Measurements from ENCODE around the gene LRRC4C.

LRRC4C gene

GRCh38 chr11:40376331-40376730 is 1083.1 kb downstream of the LRRC4C start:
- H3K27me3 ChIP-seq (ENCODE audit: insufficient read depth, poor library complexity, severe bottlenecking), result peaks cover 4% of the 10 kb centered on the region
- no peak for ATAC-seq (ENCODE audit: low read depth)
- H3K36me3 ChIP-seq (ENCODE audit: low read depth), result no peaks in the 10 kb centered on the region
- H3K4me3 ChIP-seq (ENCODE audit: severe bottlenecking), result no peak overlapping the region
- no peak for DNase-seq (ENCODE audit: low spot score)
- no peaks in the 10 kb centered on the region for H3K9me3 ChIP-seq (ENCODE audit: severe bottlenecking)
- no peak overlapping the region for H3K27ac ChIP-seq (ENCODE audit: poor library complexity, severe bottlenecking)
- no peaks in the 10 kb centered on the region for H3K4me1 ChIP-seq (ENCODE audit: insufficient read depth, poor library complexity, severe bottlenecking)
- no peak for TF ChIP-seq CTCF (IDR thresholded peaks at IDR 0.05; ENCODE audit: poor library complexity, severe bottlenecking)

- ATAC-seq (ENCODE audit: low read depth) (no peak), DNase-seq (ENCODE audit: low spot score) (no peak)
- peaks cover 4% of the 10 kb centered on the region for H3K27me3 ChIP-seq (ENCODE audit: insufficient read depth, poor library complexity, severe bottlenecking)
- H3K4me1 ChIP-seq (ENCODE audit: insufficient read depth, poor library complexity, severe bottlenecking), result no peaks in the 10 kb centered on the region
- H3K36me3 ChIP-seq (ENCODE audit: low read depth), result no peaks in the 10 kb centered on the region
- no peak overlapping the region for H3K4me3 ChIP-seq (ENCODE audit: severe bottlenecking)
- H3K9me3 ChIP-seq (ENCODE audit: severe bottlenecking), result no peaks in the 10 kb centered on the region
- no peak for TF ChIP-seq CTCF (IDR thresholded peaks at IDR 0.05; ENCODE audit: poor library complexity, severe bottlenecking)
- H3K27ac ChIP-seq (ENCODE audit: poor library complexity, severe bottlenecking), result no peak overlapping the region
Observed at GRCh38 chr11:40370821-40371616, 1088.4 kb downstream of the LRRC4C start.

GRCh38 chr11:40360206-40360798 is 1099.2 kb downstream of the LRRC4C start:
- H3K27me3 ChIP-seq (ENCODE audit: insufficient read depth, poor library complexity, severe bottlenecking), result peaks cover 6% of the 10 kb centered on the region
- no peaks in the 10 kb centered on the region for H3K9me3 ChIP-seq (ENCODE audit: severe bottlenecking)
- H3K4me1 ChIP-seq (ENCODE audit: insufficient read depth, poor library complexity, severe bottlenecking), result no peaks in the 10 kb centered on the region
- DNase-seq (ENCODE audit: low spot score) (no peak), ATAC-seq (ENCODE audit: low read depth) (no peak)
- no peaks in the 10 kb centered on the region for H3K36me3 ChIP-seq (ENCODE audit: low read depth)
- no peak overlapping the region for H3K27ac ChIP-seq (ENCODE audit: poor library complexity, severe bottlenecking)
- H3K4me3 ChIP-seq (ENCODE audit: severe bottlenecking), result no peak overlapping the region
- TF ChIP-seq CTCF (IDR thresholded peaks at IDR 0.05; ENCODE audit: poor library complexity, severe bottlenecking), result no peak

- ATAC-seq (ENCODE audit: low read depth), result no peak
- no peak for DNase-seq (ENCODE audit: low spot score)
- Histone ChIP-seq H3K36me3 (ENCODE audit: low read depth) (no peaks in the 10 kb centered on the region), H3K4me1 (ENCODE audit: insufficient read depth, poor library complexity, severe bottlenecking) (no peaks in the 10 kb centered on the region), H3K4me3 (ENCODE audit: severe bottlenecking) (no peak overlapping the region), H3K9me3 (ENCODE audit: severe bottlenecking) (no peaks in the 10 kb centered on the region), H3K27me3 (ENCODE audit: insufficient read depth, poor library complexity, severe bottlenecking) (no peaks in the 10 kb centered on the region), H3K27ac (ENCODE audit: poor library complexity, severe bottlenecking) (no peak overlapping the region)
- TF ChIP-seq CTCF (IDR thresholded peaks at IDR 0.05; ENCODE audit: poor library complexity, severe bottlenecking), result no peak
Observed at GRCh38 chr11:40354121-40354520, 1105.3 kb downstream of the LRRC4C start.

GRCh38 chr11:40340911-40341310 is 1118.5 kb downstream of the LRRC4C start:
- H3K27me3 ChIP-seq (ENCODE audit: insufficient read depth, poor library complexity, severe bottlenecking), result no peaks in the 10 kb centered on the region
- no peak overlapping the region for H3K4me3 ChIP-seq (ENCODE audit: severe bottlenecking)
- TF ChIP-seq CTCF (IDR thresholded peaks at IDR 0.05; ENCODE audit: poor library complexity, severe bottlenecking), result no peak
- ATAC-seq (ENCODE audit: low read depth) (no peak), DNase-seq (ENCODE audit: low spot score) (no peak)
- no peak overlapping the region for H3K27ac ChIP-seq (ENCODE audit: poor library complexity, severe bottlenecking)
- peaks cover 3% of the 10 kb centered on the region for H3K9me3 ChIP-seq (ENCODE audit: severe bottlenecking)
- no peaks in the 10 kb centered on the region for H3K36me3 ChIP-seq (ENCODE audit: low read depth)
- peaks cover 8% of the 10 kb centered on the region for H3K4me1 ChIP-seq (ENCODE audit: insufficient read depth, poor library complexity, severe bottlenecking)
